ENCODE results near the gene LCP2.

LCP2 gene

DNA sequence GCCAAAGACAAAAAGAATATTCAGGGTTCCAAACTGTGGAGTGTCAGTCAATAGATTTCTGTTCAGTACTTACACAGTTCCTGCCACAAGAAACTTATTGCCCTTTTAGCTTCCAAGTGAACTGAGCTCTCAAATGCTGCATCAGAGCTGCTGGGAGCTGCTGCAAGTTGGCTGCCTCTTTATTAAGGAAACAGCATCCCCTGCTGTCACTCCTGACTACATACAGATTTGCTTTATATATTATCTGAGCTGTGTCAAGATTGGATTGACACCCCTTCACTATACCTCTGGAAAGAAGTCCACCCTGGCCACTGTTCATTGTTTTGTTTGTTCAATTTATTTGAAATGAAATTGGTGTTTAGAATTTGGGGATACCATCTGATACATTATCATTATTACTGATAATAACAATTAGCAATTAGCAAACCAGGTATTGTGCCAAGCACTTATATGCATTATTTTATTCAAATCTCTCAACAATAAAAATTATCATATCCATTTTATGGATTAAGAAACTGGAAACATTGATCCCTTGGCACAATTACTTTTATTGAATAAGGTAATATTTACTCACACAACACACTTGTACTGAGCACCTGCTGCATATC lies 81.2 kb downstream of the LCP2 start:
- DNase-seq (ENCODE audit: low read depth, low spot score): no peak

DNA sequence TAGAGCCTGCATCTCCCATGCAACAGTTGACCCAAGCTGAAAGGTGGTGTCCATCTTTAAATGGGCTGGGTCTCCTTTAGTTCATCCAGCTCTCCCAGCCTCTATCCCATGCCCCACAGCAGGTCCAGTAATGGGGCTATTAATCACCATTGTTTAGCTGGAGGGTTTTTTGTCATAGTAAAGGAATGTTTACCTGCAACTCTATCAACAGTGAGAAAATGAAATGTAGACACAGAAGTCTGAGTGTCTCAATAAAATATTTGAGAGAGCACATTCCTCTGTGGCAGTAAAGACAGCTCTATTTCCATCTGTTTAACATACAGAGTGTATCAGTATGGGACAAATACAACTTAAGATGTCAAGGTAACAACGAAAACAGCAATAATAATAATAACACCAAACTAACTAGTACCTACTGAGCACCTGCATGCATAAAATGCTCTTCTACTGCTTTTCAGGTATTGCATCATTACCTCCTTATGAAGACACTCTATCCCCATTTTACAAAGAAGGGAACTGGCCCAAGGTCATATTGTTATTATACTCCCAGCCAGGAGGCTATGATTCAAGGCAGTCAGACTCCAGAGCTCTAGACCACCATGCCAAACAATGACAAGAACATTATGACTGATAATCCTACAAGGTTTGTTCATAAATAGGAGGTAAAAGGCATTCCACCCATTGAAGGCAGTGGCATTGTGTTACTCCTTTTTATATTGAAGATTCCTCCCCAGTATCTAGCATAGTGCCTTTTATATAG lies 85.8 kb downstream of the LCP2 start:
- DNase-seq (ENCODE audit: low read depth, low spot score): no peak

DNA sequence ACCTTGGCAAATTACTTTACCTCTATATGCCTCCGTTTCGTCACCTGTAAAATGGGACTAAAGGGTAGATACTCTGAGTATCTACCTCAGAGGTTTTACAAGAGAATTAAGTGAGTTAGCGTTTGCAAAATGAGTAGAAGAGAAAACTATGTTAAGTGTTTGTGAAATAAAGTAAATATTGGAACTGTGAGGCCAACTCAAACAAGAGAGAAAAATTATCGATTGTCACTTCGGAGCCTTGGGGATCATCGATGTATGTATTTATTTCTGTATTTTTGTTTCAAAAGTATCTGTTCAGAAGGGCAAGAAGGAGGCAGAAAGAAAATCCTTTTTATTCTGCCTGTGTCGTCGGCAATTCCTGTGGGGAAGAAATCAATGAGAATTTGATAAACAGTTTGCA lies 90.6 kb downstream of the LCP2 start:
- DNase-seq (ENCODE audit: low read depth, low spot score): no peak

DNA sequence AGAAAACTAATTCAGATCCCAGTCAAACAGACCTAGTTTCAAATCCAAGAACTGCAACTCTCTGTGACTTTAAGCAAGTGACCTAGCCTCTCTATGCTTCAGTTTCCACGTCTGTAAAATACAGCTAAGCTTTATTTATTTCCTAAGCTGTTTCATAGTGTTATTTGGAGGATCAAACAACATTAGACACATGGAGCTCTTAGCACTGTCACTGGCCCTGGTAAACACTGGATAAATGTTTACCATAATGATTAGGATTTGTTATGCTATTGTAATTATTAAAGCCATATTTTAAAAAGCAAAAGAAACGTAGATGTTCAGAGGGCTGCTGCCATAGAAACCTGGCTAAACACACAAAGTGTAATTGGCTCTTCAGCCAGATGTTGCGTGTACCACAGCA lies 91.4 kb downstream of the LCP2 start:
- no peak for DNase-seq (ENCODE audit: low read depth, low spot score)

DNA sequence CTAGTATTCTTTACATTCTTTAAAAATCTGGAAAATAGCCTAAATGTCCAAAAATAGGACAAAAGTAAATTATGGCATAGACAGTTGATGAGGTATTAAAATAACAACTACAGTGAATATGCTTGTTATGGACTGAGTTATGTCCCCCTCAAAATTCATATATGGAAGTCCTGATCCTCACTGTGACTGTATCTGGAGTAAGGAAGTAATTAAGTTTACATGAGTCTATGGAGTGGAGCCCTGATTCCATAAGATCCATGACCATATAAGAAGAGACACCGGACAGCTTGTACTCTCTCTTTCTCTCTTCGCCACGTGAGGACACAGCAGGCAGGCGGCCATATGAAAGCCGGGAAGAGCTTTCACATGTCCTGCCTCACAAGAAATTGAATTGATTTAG lies 93.4 kb downstream of the LCP2 start:
- DNase-seq (ENCODE audit: low read depth, low spot score): no peak

DNA sequence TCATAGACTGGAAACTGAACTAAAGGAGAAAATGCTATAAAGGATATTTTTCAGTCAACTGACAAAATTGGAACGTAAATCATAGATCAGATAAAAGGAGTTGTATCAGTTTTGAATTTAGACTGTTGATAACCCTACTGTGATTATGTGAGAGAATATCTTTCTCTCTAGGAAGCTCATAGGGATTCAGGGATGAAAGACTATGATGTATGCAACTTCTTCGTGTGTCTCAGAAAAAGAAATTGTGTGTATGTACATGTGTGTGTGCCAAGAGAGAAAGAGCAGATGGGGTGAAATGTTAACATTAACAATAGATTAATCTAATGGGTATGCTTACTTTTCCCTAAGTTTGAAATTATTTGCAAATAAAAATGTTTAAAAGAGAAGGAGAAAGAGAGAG lies 95.5 kb downstream of the LCP2 start:
- no peak for DNase-seq (ENCODE audit: low read depth, low spot score)

DNA sequence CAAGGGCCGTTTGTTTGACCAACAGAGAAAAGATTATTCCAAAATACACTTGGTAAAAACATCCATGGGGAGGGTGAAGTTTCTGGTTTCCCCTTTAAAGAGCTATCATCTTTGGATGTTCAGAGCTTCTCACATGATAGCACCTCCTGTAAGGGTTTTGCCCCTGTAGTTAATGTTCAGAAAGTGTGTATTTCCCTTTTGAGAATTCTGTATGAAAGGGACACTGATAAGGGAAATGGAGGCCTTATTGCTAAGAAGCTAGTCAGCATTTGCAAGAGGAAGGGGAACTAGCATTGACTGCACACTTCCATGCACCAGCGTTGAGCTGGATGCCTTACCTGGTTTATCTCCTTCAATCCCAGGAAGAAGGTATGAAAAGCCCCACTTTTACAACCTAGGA lies 96.3 kb downstream of the LCP2 start:
- DNase-seq (ENCODE audit: low read depth, low spot score): no peak

DNA sequence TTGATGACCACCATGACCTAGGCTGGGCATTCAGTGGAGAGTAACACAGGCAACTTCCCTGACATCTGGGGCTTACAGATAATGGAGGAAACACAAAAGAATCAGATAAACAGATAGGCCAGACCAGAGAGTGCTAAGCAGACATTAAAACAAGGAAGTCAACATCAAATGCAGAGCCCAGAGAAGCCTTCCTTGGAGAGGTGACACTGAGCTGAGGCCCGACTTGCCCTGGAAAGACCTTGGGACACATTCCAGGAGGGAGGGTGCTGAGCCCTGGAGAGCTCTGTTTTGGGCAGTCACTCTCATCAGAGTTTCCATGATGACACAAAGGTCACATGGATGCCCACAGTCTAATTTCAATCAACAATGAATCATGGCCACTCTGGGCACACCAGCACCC lies 96.7 kb downstream of the LCP2 start:
- no peak for DNase-seq (ENCODE audit: low read depth, low spot score)
